Coronary artery (tissue), 2 donors: ENCODE results near the gene SHBG.
"Not testable (repeated sequence)": the region's sequence is repeated elsewhere in the genome, so short reads cannot be mapped to it uniquely, and the experiment has no call there.

Source experiments
- DNase-seq: peaks from one replicate; pipeline ENCODE4 v3.0.0-alpha.2; 2017; ENCODE audit warnings: low spot score
- H3K27ac ChIP-seq, 2 donors: fragments of 200-600 bp; sonication (generic); one replicate each; pipeline ENCODE4 v1.5.1; 2016 to 2019
- H3K4me3 ChIP-seq: fragments of 200-600 bp; sonication (generic); 2 replicates; pipeline ENCODE4 v1.5.1; 2016; ENCODE audit warnings: mild to moderate bottlenecking, moderate library complexity
- CTCF ChIP-seq: fragments of 200-600 bp; sonication (generic); IDR thresholded peaks from one replicate; pipeline ENCODE4 v1.5.1; 2019; ENCODE audit warnings: antibody characterized with exemption

Gene SHBG

GRCh38 chr17:7592422-7593021 is 37.4 kb upstream of the SHBG start:
- no peak for DNase-seq
- no peak for TF ChIP-seq CTCF
- H3K27ac ChIP-seq: no peak overlapping the region
- H3K4me3 ChIP-seq: no peak overlapping the region

GRCh38 chr17:7593296-7593695 is 36.6 kb upstream of the SHBG start:
- TF ChIP-seq CTCF: no peak
- no peak for DNase-seq
- no peak overlapping the region for H3K4me3 ChIP-seq
- H3K27ac ChIP-seq: no peak overlapping the region

GRCh38 chr17:7597561-7597960 is 32.4 kb upstream of the SHBG start:
- H3K4me3 ChIP-seq, DNase-seq, H3K27ac ChIP-seq: not testable (repeated sequence)

GRCh38 chr17:7606280-7606679 is 23.7 kb upstream of the SHBG start:
- no peak for TF ChIP-seq CTCF
- no peak for DNase-seq
- H3K4me3 ChIP-seq: no peak overlapping the region
- H3K27ac ChIP-seq: no peak overlapping the region

- H3K27ac ChIP-seq: no peak overlapping the region
- no peak for TF ChIP-seq CTCF
Measured at GRCh38 chr17:7610641-7611040, 19.3 kb upstream of the SHBG start.

GRCh38 chr17:7611635-7612293 is 18.2 kb upstream of the SHBG start:
- DNase-seq: no peak
- Histone ChIP-seq H3K4me3 (peak overlapping the region; percentile 16), H3K27ac (no peak overlapping the region)
- TF ChIP-seq CTCF: no peak

More at GRCh38 chr17:7610641-7611040, 19.3 kb upstream of the SHBG start:
- no peak overlapping the region for H3K4me3 ChIP-seq
- no peak for DNase-seq

GRCh38 chr17:7612294-7612640 is 17.7 kb upstream of the SHBG start:
- H3K4me3 ChIP-seq: peak overlapping the region; percentile 16
- DNase-seq: no peak
- TF ChIP-seq CTCF: no peak
- no peak overlapping the region for H3K27ac ChIP-seq
